ENCODE measurements around the gene UMPS.

UMPS gene

GRCh38 chr3:124796477-124796876 lies 66.2 kb downstream of the UMPS start:
- TF ChIP-seq, protein P1, sequence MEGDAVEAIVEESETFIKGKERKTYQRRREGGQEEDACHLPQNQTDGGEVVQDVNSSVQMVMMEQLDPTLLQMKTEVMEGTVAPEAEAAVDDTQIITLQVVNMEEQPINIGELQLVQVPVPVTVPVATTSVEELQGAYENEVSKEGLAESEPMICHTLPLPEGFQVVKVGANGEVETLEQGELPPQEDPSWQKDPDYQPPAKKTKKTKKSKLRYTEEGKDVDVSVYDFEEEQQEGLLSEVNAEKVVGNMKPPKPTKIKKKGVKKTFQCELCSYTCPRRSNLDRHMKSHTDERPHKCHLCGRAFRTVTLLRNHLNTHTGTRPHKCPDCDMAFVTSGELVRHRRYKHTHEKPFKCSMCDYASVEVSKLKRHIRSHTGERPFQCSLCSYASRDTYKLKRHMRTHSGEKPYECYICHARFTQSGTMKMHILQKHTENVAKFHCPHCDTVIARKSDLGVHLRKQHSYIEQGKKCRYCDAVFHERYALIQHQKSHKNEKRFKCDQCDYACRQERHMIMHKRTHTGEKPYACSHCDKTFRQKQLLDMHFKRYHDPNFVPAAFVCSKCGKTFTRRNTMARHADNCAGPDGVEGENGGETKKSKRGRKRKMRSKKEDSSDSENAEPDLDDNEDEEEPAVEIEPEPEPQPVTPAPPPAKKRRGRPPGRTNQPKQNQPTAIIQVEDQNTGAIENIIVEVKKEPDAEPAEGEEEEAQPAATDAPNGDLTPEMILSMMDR (IDR thresholded peaks at IDR 0.05): no peak

- TF ChIP-seq, protein P1 (IDR thresholded peaks at IDR 0.05): no peak
These were observed 67.2 kb downstream of the UMPS start for GRCh38 chr3:124797426-124797945.
